Neutrophil (primary cell): Measurements from ENCODE around the gene PITX3.

Source experiments
- H3K27ac ChIP-seq: fragments of 200-600 bp; sonication (generic); 2 replicates; pipeline ENCODE4 v1.5.1; 2016; ENCODE audit warnings: mild to moderate bottlenecking, moderate library complexity
- H3K27me3 ChIP-seq: fragments of 200-600 bp; sonication (generic); 2 replicates; pipeline ENCODE4 v1.6.0; 2016; ENCODE audit warnings: mild to moderate bottlenecking
- H3K36me3 ChIP-seq: fragments of 200-600 bp; sonication (generic); 2 replicates; pipeline ENCODE4 v1.5.1; 2017
- H3K4me1 ChIP-seq, 2 experiments: fragments of 200-600 bp in 1 of 2; sonication (generic) in 1 of 2; 1 replicate in 1 of 2; 2 replicates in 1 of 2; pipeline versions ENCODE4 v1.5.1 to v1.6.1; 2013 to 2016; ENCODE audit warnings: low read depth in 1 of 2, low read length in 1 of 2, mild to moderate bottlenecking in 1 of 2, moderate library complexity in 1 of 2; ENCODE audit not compliant: control insufficient read depth in 1 of 2, insufficient read depth in 1 of 2
- H3K4me3 ChIP-seq, 2 experiments: fragments of 200-600 bp in 1 of 2; sonication (generic) in 1 of 2; 1 replicate in 1 of 2; 2 replicates in 1 of 2; pipeline ENCODE4 v1.5.1; 2013 to 2016; ENCODE audit warnings: low read depth in 1 of 2, low read length in 1 of 2, mild to moderate bottlenecking in 1 of 2, moderate library complexity in 1 of 2
- H3K9me3 ChIP-seq: fragments of 200-600 bp; sonication (generic); 2 replicates; pipeline ENCODE4 v1.5.1; 2016
- CTCF ChIP-seq: fragments of 200-600 bp; sonication (generic); IDR thresholded peaks from 2 replicates; pipeline ENCODE4 v1.5.1; 2016; ENCODE audit warnings: antibody characterized with exemption

PITX3 gene

DNA sequence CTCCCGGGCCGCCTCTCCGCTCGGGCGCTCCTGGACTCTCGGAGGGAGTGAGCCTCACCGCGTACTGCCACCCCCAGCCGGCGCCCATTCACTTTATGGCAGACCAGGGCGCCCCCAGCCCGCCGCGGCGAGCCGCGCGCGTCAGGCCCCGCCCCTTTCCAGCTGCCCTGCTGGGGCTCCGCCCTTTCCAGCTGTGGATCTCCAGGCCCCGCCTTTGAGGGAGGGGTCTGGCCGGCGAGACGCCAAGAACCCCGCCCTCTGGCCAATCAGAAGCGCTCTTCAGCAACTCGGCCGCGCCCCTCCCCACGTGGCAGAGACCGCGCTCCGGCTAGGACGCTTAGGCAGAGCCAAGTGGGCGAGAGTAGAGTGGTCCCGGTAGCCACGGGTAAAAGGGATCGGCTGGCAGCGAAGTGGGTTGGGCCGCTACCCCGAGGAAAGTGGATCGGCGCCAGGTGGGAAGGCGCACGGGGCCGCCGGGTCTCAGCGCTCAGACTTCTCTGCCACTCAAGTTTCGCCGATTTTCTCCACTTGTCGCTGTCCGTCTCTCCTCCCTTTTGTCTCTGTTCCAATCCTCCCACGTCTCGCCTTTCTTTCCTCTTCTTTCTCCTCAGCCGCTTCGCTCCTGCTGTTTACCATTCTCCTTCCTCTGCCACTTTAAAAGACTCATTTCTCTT is at the start of gene PITX3:
TSS of gene PITX3 (minus strand) at position 69 of the 674 bp plus-strand sequence. CDS start 9,432 bp downstream, outside the sequence.
- peak within 1 kb of the TSS; percentile 30 to 59 for H3K4me3 ChIP-seq
- H3K27me3 ChIP-seq = peaks cover 69% of the 10 kb centered on the region
- no peaks in the 10 kb centered on the region for H3K36me3 ChIP-seq
- no peak within 1 kb of the TSS for H3K27ac ChIP-seq
- H3K9me3 ChIP-seq = no peaks in the 10 kb centered on the region
- no peak for TF ChIP-seq CTCF
- H3K4me1 ChIP-seq = peaks cover 35 to 36% of the 10 kb centered on the region in 2 experiments

DNA sequence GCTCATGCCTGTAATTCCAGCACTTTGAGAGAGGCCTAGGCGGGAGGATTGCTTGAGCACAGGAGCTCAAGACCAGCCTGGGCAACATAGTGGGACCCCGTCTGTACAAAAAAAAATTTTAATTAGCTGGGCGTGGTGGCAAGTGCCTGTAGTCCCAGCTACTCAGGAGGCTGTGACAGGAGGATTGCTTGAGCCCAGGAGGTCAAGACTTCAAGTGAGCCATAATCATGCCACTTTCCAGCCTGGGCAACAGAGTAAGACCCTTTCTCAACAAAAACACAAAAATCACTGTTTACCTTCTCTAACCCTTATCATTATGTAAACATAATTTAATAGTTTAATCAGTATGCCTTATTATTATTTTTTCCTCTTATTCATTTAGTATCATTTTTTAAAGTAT is 48.5 kb upstream of the PITX3 start:
- Histone ChIP-seq H3K4me3 (no peak overlapping the region), H3K9me3 (no peaks in the 10 kb centered on the region), H3K27ac (no peak overlapping the region), H3K36me3 (peaks cover 4% of the 10 kb centered on the region), H3K4me1 (no peaks in the 10 kb centered on the region), H3K27me3 (no peaks in the 10 kb centered on the region)
- no peak for TF ChIP-seq CTCF

- H3K9me3 ChIP-seq = no peaks in the 10 kb centered on the region
- no peak for TF ChIP-seq CTCF
- H3K27ac ChIP-seq = no peak overlapping the region
- peaks cover 0 to under 1% of the 10 kb centered on the region in 2 experiments for H3K4me1 ChIP-seq
- H3K27me3 ChIP-seq = no peaks in the 10 kb centered on the region
- no peak overlapping the region for H3K4me3 ChIP-seq
- H3K36me3 ChIP-seq = peaks cover 4% of the 10 kb centered on the region
These were observed 48.0 kb upstream of the PITX3 start for GRCh38 chr10:102289356-102289755.

- no peak for TF ChIP-seq CTCF
- Histone ChIP-seq H3K9me3 (no peaks in the 10 kb centered on the region), H3K27me3 (no peaks in the 10 kb centered on the region), H3K4me3 (no peak overlapping the region), H3K4me1 (peaks cover 0 to 6% of the 10 kb centered on the region in 2 experiments), H3K36me3 (peaks cover 4% of the 10 kb centered on the region), H3K27ac (no peak overlapping the region)
These were observed 46.7 kb upstream of the PITX3 start for GRCh38 chr10:102287991-102288390.

GRCh38 chr10:102287538-102287937 is 46.2 kb upstream of the PITX3 start:
- Histone ChIP-seq H3K4me3 (no peak overlapping the region), H3K9me3 (no peaks in the 10 kb centered on the region), H3K27ac (no peak overlapping the region), H3K4me1 (peaks cover 0 to 6% of the 10 kb centered on the region in 2 experiments), H3K27me3 (no peaks in the 10 kb centered on the region), H3K36me3 (peaks cover 4% of the 10 kb centered on the region)
- TF ChIP-seq CTCF = no peak
